ENCODE data around the gene ART5.

The ART5 gene

GRCh38 chr11:3667149-3668035 is 25.6 kb upstream of the ART5 start:
- in situ Hi-C loops (cut with HindIII; ENCODE audit: low sequenced_read_pairs): no loop called here
- DNase-seq (ENCODE audit: low read depth, low spot score): no peak
- TF ChIP-seq CTCF (IDR thresholded peaks at IDR 0.05; ENCODE audit: low read depth, low read length): no peak
- H3K4me3 ChIP-seq (ENCODE audit: low read depth, low read length): no peak overlapping the region

- no peak for DNase-seq (ENCODE audit: low read depth, low spot score)
- in situ Hi-C loops (cut with HindIII; ENCODE audit: low sequenced_read_pairs): no loop called here
- no peak for TF ChIP-seq CTCF (IDR thresholded peaks at IDR 0.05; ENCODE audit: low read depth, low read length)
- no peak overlapping the region for H3K4me3 ChIP-seq (ENCODE audit: low read depth, low read length)
Measured at GRCh38 chr11:3666023-3666530, 24.3 kb upstream of the ART5 start.

- no peak overlapping the region for H3K4me3 ChIP-seq (ENCODE audit: low read depth, low read length)
- no peak for TF ChIP-seq CTCF (IDR thresholded peaks at IDR 0.05; ENCODE audit: low read depth, low read length)
- DNase-seq (ENCODE audit: low read depth, low spot score): no peak
- in situ Hi-C loops (cut with HindIII; ENCODE audit: low sequenced_read_pairs): no loop called here
Measured at GRCh38 chr11:3665336-3666022, 23.7 kb upstream of the ART5 start.

GRCh38 chr11:3664032-3664630 is 22.3 kb upstream of the ART5 start:
- no peak overlapping the region for H3K4me3 ChIP-seq (ENCODE audit: low read depth, low read length)
- TF ChIP-seq CTCF (IDR thresholded peaks at IDR 0.05; ENCODE audit: low read depth, low read length): no peak
- no peak for DNase-seq (ENCODE audit: low read depth, low spot score)
- in situ Hi-C loops (cut with HindIII; ENCODE audit: low sequenced_read_pairs): no loop called here

- in situ Hi-C loops (cut with HindIII; ENCODE audit: low sequenced_read_pairs): no loop called here
- no peak overlapping the region for H3K4me3 ChIP-seq (ENCODE audit: low read depth, low read length)
- no peak for TF ChIP-seq CTCF (IDR thresholded peaks at IDR 0.05; ENCODE audit: low read depth, low read length)
- DNase-seq (ENCODE audit: low read depth, low spot score): no peak
Measured at GRCh38 chr11:3662856-3663255, 21.1 kb upstream of the ART5 start.

- in situ Hi-C loops (cut with HindIII; ENCODE audit: low sequenced_read_pairs): no loop called here
- no peak for TF ChIP-seq CTCF (IDR thresholded peaks at IDR 0.05; ENCODE audit: low read depth, low read length)
- no peak for DNase-seq (ENCODE audit: low read depth, low spot score)
- no peak overlapping the region for H3K4me3 ChIP-seq (ENCODE audit: low read depth, low read length)
Measured at GRCh38 chr11:3660960-3661359, 19.2 kb upstream of the ART5 start.

All from astrocyte of the spinal cord (primary cell).